MCF 10A (cell line): ENCODE data around the gene EFNA3. TPM values are rescaled to one million over a fixed set of nuclear protein-coding genes. Genes with fewer than 3 reads are reported as not detected.

Experiments used
- BruUV-seq: library from RNA; stranded (reverse); fragments of 400-500 nt; replicated peaks from 2 replicates; lab custom pipeline; 2021; lab: Mats Ljungman, UMichigan
- CTCF ChIA-PET: fragments of 300-600 bp; sonication (Branson Sonifier 250); formaldehyde crosslinking; extraction: SDS; loops from one replicate; lab custom pipeline; 2021; ENCODE audit warnings: antibody characterized with exemption, inconsistent platforms; lab: Yijun Ruan, JAX
- POLR2A ChIA-PET: fragments of 300-600, 350-650 bp; sonication (Branson Sonifier 250); formaldehyde crosslinking; extraction: SDS; loops from one replicate; lab custom pipeline; 2020; ENCODE audit warnings: antibody characterized with exemption, inconsistent platforms; lab: Yijun Ruan, JAX
- DNase-seq: peaks from one replicate; pipeline ENCODE4 v3.0.0-alpha.2; 2018; ENCODE audit not compliant: unreplicated experiment
- H3K27ac Mint-ChIP-seq: one replicate; pipeline ENCODE4 v1.8.0; 2022; ENCODE audit warnings: mild to moderate bottlenecking, low read depth, mixed read lengths; ENCODE audit not compliant: unreplicated experiment
- H3K27me3 Mint-ChIP-seq: one replicate; pipeline ENCODE4 v1.8.0; 2022; ENCODE audit warnings: mixed read lengths; ENCODE audit not compliant: insufficient read depth, unreplicated experiment
- H3K36me3 Mint-ChIP-seq: one replicate; pipeline ENCODE4 v1.8.0; 2022; ENCODE audit warnings: mild to moderate bottlenecking, moderate library complexity, mixed read lengths; ENCODE audit not compliant: insufficient read depth, unreplicated experiment
- H3K4me1 Mint-ChIP-seq: one replicate; pipeline ENCODE4 v1.8.0; 2022; ENCODE audit warnings: mixed read lengths; ENCODE audit not compliant: insufficient read depth, unreplicated experiment
- H3K4me3 Mint-ChIP-seq: one replicate; pipeline ENCODE4 v1.8.0; 2022; ENCODE audit warnings: mild to moderate bottlenecking, moderate library complexity, mixed read lengths; ENCODE audit not compliant: unreplicated experiment
- H3K9me3 Mint-ChIP-seq: one replicate; pipeline ENCODE4 v1.8.0; 2022; ENCODE audit warnings: mixed read lengths; ENCODE audit not compliant: unreplicated experiment
- intact Hi-C: fragments of 100-400 bp; cut with micrococcal nuclease; formaldehyde crosslinking; loops from 2 replicates; pipeline ENCODE4 v1.14.1; 2022
- total RNA-seq: library from RNA; stranded (reverse); gene quantifications from 2 replicates; pipeline ENCODE4 v1.2.3, GENCODE V29; 2022
- TF ChIP-seq, protein P1 (sequence below): fragments of 200-600 bp; IDR thresholded peaks from one replicate; pipeline ENCODE4 v1.8.0; 2022; ENCODE audit warnings: antibody characterized with exemption, mild to moderate bottlenecking; ENCODE audit not compliant: unreplicated experiment

EFNA3 gene
- total RNA-seq, 1 experiment from 2014 or later, result 1.7 TPM

DNA sequence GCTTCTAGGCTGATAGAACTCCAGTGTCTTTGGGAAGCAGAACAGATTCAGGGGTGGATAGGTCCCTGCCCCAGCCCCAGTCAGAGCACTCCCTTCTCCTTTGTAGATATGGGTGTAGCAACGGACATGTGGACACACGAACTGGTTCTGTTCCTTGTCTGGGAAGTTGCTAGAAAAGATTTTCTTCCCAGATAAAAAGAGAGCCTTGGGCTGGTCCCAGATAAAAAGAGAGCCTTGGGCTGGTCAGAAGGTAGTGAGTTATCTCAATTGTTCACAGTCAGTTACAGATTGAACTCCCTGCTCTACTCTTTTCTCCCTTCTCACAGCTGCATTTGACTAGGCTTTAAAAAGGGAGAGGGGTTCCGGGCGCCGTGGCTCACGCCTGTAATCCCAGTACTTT lies 41.6 kb downstream of the EFNA3 start:
- Mint-ChIP-seq H3K4me1 (peaks cover 16% of the 10 kb centered on the region), H3K27me3 (no peaks in the 10 kb centered on the region), H3K36me3 (no peaks in the 10 kb centered on the region), H3K27ac (no peak overlapping the region), H3K9me3 (no peaks in the 10 kb centered on the region), H3K4me3 (no peak overlapping the region)
- ChIA-PET POLR2A (interaction anchor here (1.4 to 11.9 kb wide), 2 partner anchors 9 to 17 kb away, joined by 8 to 238 read pairs; partner anchors contain the start of genes DPM3 and SLC50A1), CTCF (interaction anchor here (0.6 to 6.7 kb wide), 8 partner anchors 24 to 132 kb away, joined by 3 to 58 read pairs (median 8); no protein-coding TSS in a partner anchor)
- intact Hi-C loops, result no loop called here
- TF ChIP-seq, protein P1, sequence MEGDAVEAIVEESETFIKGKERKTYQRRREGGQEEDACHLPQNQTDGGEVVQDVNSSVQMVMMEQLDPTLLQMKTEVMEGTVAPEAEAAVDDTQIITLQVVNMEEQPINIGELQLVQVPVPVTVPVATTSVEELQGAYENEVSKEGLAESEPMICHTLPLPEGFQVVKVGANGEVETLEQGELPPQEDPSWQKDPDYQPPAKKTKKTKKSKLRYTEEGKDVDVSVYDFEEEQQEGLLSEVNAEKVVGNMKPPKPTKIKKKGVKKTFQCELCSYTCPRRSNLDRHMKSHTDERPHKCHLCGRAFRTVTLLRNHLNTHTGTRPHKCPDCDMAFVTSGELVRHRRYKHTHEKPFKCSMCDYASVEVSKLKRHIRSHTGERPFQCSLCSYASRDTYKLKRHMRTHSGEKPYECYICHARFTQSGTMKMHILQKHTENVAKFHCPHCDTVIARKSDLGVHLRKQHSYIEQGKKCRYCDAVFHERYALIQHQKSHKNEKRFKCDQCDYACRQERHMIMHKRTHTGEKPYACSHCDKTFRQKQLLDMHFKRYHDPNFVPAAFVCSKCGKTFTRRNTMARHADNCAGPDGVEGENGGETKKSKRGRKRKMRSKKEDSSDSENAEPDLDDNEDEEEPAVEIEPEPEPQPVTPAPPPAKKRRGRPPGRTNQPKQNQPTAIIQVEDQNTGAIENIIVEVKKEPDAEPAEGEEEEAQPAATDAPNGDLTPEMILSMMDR, result no peak
- BruUV-seq, result no TSS peak
- DNase-seq, result no peak

- TF ChIP-seq, protein P1, result no peak
- Mint-ChIP-seq H3K4me1 (peaks cover 26% of the 10 kb centered on the region), H3K36me3 (no peaks in the 10 kb centered on the region), H3K27me3 (no peaks in the 10 kb centered on the region), H3K27ac (no peak overlapping the region), H3K9me3 (no peaks in the 10 kb centered on the region), H3K4me3 (no peak overlapping the region)
- intact Hi-C loops, result no loop called here
- CTCF ChIA-PET, result interaction anchor here (1.1 to 6.7 kb wide), 5 partner anchors 25 to 48 kb away, joined by 5 to 58 read pairs (median 14); no protein-coding TSS in a partner anchor
- no peak for DNase-seq
- BruUV-seq, result no TSS peak
- POLR2A ChIA-PET, result interaction anchor here (1.0 to 11.9 kb wide), 4 partner anchors 8 to 83 kb away, joined by 3 to 238 read pairs (median 6); partner anchors contain the start of genes DPM3 and SLC50A1
These were observed 42.6 kb downstream of the EFNA3 start for GRCh38 chr1:155121249-155121648.

DNA sequence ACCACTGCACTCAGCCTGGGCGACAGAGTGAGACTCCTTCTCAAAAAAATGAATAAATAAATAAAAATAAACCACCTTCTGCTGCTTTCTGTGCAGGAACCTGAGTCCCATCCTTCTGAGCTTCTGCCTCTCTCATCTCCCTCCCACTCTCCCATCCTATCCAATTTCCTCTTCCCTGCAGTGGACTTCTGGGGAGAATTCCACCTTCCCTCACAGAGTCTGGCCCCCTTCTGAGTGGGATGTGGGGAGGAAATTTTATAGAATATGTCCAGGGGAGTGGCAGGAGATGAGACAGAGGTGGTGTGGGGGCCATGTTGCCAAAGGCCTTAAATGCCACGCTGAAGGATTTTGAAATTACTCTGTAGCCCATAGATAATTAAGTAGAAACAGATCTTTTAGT lies 43.7 kb downstream of the EFNA3 start:
- intact Hi-C loops, result no loop called here
- POLR2A ChIA-PET, result interaction anchor here (0.6 to 11.9 kb wide), 4 partner anchors 15 to 45 kb away, joined by 3 to 238 read pairs (median 16); partner anchors contain the start of genes DPM3 and SLC50A1
- Mint-ChIP-seq H3K4me3 (no peak overlapping the region), H3K9me3 (no peaks in the 10 kb centered on the region), H3K36me3 (peaks cover 6% of the 10 kb centered on the region), H3K4me1 (peaks cover 37% of the 10 kb centered on the region), H3K27ac (no peak overlapping the region), H3K27me3 (no peaks in the 10 kb centered on the region)
- CTCF ChIA-PET, result interaction anchor here (0.6 to 6.7 kb wide), 8 partner anchors 8 to 71 kb away, joined by 3 to 58 read pairs (median 10); no protein-coding TSS in a partner anchor
- no peak for DNase-seq
- BruUV-seq, result no TSS peak
- TF ChIP-seq, protein P1, result no peak

- H3K27ac Mint-ChIP-seq, result peak overlapping the region; percentile 90
- no peaks in the 10 kb centered on the region for H3K9me3 Mint-ChIP-seq
- H3K4me3 Mint-ChIP-seq, result peak overlapping the region; percentile 100
- CTCF ChIA-PET, result interaction anchor here (0.6 to 6.7 kb wide), 8 partner anchors 11 to 207 kb away, joined by 3 to 58 read pairs (median 13); partner anchors contain the start of gene KRTCAP2
- H3K4me1 Mint-ChIP-seq, result peaks cover 37% of the 10 kb centered on the region
- H3K27me3 Mint-ChIP-seq, result no peaks in the 10 kb centered on the region
- no TSS peak for BruUV-seq
- TF ChIP-seq, protein P1, result no peak
- peak; percentile 53 for DNase-seq
- intact Hi-C loops, result loop anchor here (1.0 kb wide), 1 partner anchor 30 kb away; no protein-coding TSS in a partner anchor
- H3K36me3 Mint-ChIP-seq, result peaks cover 17% of the 10 kb centered on the region
- POLR2A ChIA-PET, result interaction anchor here (0.7 to 11.9 kb wide), 12 partner anchors 8 to 1131 kb away, joined by 3 to 238 read pairs (median 5); partner anchors contain the start of genes DPM3, KRTCAP2, SHC1 and SLC50A1
These were observed 45.2 kb downstream of the EFNA3 start for GRCh38 chr1:155123801-155124200.
